Measurements from ENCODE around the gene ASB18.

ASB18 gene

DNA sequence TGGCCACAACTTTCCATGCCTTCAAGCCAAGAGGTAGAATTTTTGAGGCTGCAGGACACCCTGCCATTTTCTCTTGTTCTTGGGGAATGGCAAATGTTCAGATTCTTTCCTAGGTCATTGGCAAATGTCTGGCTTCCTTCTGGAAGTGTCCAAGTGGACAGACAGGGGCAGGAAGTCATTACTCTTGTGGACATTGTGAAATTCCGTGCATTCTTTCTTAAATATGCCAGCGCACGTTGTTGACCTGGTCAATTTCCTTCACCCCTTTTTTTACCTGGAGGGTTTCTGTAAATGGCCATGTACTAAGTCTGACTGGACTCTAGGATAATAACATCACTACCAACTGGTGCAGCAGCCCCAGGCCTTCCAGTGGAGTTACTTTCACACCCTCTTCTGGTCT is 13.9 kb downstream of the ASB18 start:
- no peaks in the 10 kb centered on the region for H3K79me2 ChIP-seq (ENCODE audit: insufficient read depth, low read length)
- TF ChIP-seq EZH2 (IDR thresholded peaks at IDR 0.05; ENCODE audit: borderline replicate concordance, low read length): no peak
- TF ChIP-seq, protein P1, sequence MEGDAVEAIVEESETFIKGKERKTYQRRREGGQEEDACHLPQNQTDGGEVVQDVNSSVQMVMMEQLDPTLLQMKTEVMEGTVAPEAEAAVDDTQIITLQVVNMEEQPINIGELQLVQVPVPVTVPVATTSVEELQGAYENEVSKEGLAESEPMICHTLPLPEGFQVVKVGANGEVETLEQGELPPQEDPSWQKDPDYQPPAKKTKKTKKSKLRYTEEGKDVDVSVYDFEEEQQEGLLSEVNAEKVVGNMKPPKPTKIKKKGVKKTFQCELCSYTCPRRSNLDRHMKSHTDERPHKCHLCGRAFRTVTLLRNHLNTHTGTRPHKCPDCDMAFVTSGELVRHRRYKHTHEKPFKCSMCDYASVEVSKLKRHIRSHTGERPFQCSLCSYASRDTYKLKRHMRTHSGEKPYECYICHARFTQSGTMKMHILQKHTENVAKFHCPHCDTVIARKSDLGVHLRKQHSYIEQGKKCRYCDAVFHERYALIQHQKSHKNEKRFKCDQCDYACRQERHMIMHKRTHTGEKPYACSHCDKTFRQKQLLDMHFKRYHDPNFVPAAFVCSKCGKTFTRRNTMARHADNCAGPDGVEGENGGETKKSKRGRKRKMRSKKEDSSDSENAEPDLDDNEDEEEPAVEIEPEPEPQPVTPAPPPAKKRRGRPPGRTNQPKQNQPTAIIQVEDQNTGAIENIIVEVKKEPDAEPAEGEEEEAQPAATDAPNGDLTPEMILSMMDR (IDR thresholded peaks at IDR 0.05; ENCODE audit: low read length): no peak
- no peaks in the 10 kb centered on the region for H4K20me1 ChIP-seq (ENCODE audit: insufficient read depth, low read length)
- no peak overlapping the region for H3K27ac ChIP-seq (ENCODE audit: low read depth, low read length, poor library complexity, severe bottlenecking)
- H2AFZ ChIP-seq (ENCODE audit: low read length): no peak overlapping the region
- no peaks in the 10 kb centered on the region for H3K9me3 ChIP-seq (ENCODE audit: low read length)
- no peak overlapping the region for H3K9ac ChIP-seq (ENCODE audit: low read length)
- no peaks in the 10 kb centered on the region for H3K9me2 ChIP-seq (ENCODE audit: low read depth, low read length)
- no peak overlapping the region for H3K4me3 ChIP-seq (ENCODE audit: low read depth, low read length, poor library complexity, severe bottlenecking)
- H3K4me1 ChIP-seq (ENCODE audit: insufficient read depth, low read length, severe bottlenecking): no peaks in the 10 kb centered on the region
- H3K36me3 ChIP-seq (ENCODE audit: insufficient read depth, low read length): no peaks in the 10 kb centered on the region
- H3F3A ChIP-seq (ENCODE audit: insufficient read depth, low read length): no peaks in the 10 kb centered on the region
- no peaks in the 10 kb centered on the region for H3K27me3 ChIP-seq (ENCODE audit: insufficient read depth, low read length)
- H3K4me2 ChIP-seq (ENCODE audit: low read length): no peak overlapping the region

DNA sequence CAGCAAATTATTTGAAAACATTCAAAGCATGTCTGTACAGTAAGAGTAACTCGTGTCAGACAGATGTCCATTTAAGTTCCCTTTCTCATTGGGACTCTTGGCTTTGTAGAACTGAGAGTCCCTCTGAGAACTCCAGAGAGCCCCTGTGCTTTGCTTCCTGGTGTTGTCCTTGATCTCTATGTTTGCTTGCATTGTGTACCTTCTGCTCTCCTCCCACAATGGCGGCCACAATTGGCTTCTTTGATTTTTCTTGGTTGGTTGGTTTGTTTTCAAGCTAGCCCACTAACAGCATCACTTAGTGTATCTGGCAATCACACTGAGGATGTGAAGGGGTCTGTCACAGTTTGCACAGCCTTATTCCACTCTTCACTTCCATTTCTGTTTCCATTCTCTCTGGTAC is 15.1 kb downstream of the ASB18 start:
- no peaks in the 10 kb centered on the region for H3K9me2 ChIP-seq (ENCODE audit: low read depth, low read length)
- H4K20me1 ChIP-seq (ENCODE audit: insufficient read depth, low read length): no peaks in the 10 kb centered on the region
- H3K4me2 ChIP-seq (ENCODE audit: low read length): no peak overlapping the region
- H3K9ac ChIP-seq (ENCODE audit: low read length): no peak overlapping the region
- no peaks in the 10 kb centered on the region for H3K9me3 ChIP-seq (ENCODE audit: low read length)
- no peaks in the 10 kb centered on the region for H3K36me3 ChIP-seq (ENCODE audit: insufficient read depth, low read length)
- no peak overlapping the region for H3K4me3 ChIP-seq (ENCODE audit: low read depth, low read length, poor library complexity, severe bottlenecking)
- no peaks in the 10 kb centered on the region for H3F3A ChIP-seq (ENCODE audit: insufficient read depth, low read length)
- H3K27me3 ChIP-seq (ENCODE audit: insufficient read depth, low read length): no peaks in the 10 kb centered on the region
- no peak overlapping the region for H2AFZ ChIP-seq (ENCODE audit: low read length)
- no peaks in the 10 kb centered on the region for H3K4me1 ChIP-seq (ENCODE audit: insufficient read depth, low read length, severe bottlenecking)
- no peak overlapping the region for H3K27ac ChIP-seq (ENCODE audit: low read depth, low read length, poor library complexity, severe bottlenecking)
- TF ChIP-seq, protein P1 (IDR thresholded peaks at IDR 0.05; ENCODE audit: low read length): no peak
- TF ChIP-seq EZH2 (IDR thresholded peaks at IDR 0.05; ENCODE audit: borderline replicate concordance, low read length): no peak
- no peaks in the 10 kb centered on the region for H3K79me2 ChIP-seq (ENCODE audit: insufficient read depth, low read length)

DNA sequence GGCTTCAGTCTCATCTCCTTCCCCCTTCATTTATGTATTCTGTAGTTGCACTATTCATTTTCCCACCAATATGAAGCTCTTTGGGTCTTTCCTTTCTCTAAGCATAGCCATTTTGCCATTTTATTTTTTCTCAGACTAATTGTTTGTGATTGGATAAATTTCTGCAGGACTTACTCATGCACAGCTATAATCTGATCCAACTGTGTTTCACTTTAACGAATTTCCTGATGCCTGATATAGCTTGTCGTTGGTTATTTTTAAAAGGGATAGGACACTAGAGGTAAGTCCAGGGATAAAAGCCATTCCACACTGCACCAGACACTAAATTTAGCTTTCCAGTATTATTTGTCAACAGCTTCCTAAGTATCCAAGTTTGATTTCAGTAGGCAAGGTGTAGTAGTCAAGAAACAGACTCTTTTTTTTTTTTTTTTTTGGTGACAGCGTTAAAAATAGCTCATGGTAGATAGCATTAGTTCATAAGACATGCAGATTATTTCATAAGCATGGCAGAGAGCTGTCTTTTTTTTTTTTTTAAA is 17.4 kb downstream of the ASB18 start:
- no peaks in the 10 kb centered on the region for H3K36me3 ChIP-seq (ENCODE audit: insufficient read depth, low read length)
- no peaks in the 10 kb centered on the region for H3F3A ChIP-seq (ENCODE audit: insufficient read depth, low read length)
- H3K4me3 ChIP-seq (ENCODE audit: low read depth, low read length, poor library complexity, severe bottlenecking): no peak overlapping the region
- H3K4me1 ChIP-seq (ENCODE audit: insufficient read depth, low read length, severe bottlenecking): no peaks in the 10 kb centered on the region
- H3K9ac ChIP-seq (ENCODE audit: low read length): no peak overlapping the region
- H3K4me2 ChIP-seq (ENCODE audit: low read length): no peak overlapping the region
- H3K9me3 ChIP-seq (ENCODE audit: low read length): no peaks in the 10 kb centered on the region
- no peak for TF ChIP-seq EZH2 (IDR thresholded peaks at IDR 0.05; ENCODE audit: borderline replicate concordance, low read length)
- TF ChIP-seq, protein P1 (IDR thresholded peaks at IDR 0.05; ENCODE audit: low read length): no peak
- H4K20me1 ChIP-seq (ENCODE audit: insufficient read depth, low read length): no peaks in the 10 kb centered on the region
- H2AFZ ChIP-seq (ENCODE audit: low read length): no peak overlapping the region
- no peak overlapping the region for H3K27ac ChIP-seq (ENCODE audit: low read depth, low read length, poor library complexity, severe bottlenecking)
- no peaks in the 10 kb centered on the region for H3K27me3 ChIP-seq (ENCODE audit: insufficient read depth, low read length)
- H3K9me2 ChIP-seq (ENCODE audit: low read depth, low read length): no peaks in the 10 kb centered on the region
- H3K79me2 ChIP-seq (ENCODE audit: insufficient read depth, low read length): no peaks in the 10 kb centered on the region

Data from OCI-LY1 (cell line).